HEK293 (cell line): ENCODE data around the gene MCM5.

Source experiments
- CTCF ChIA-PET: fragments of 350-600 bp; formaldehyde crosslinking; extraction: SDS; loops from one replicate; lab custom pipeline; 2021; ENCODE audit warnings: antibody characterized with exemption; lab: Yijun Ruan, JAX
- POLR2A ChIA-PET: fragments of 300-600 bp; formaldehyde crosslinking; extraction: SDS; loops from one replicate; lab custom pipeline; 2020; ENCODE audit warnings: antibody characterized with exemption, inconsistent platforms; lab: Yijun Ruan, JAX
- H3K27ac ChIP-seq: fragments of 200-500 bp; sonication (Bioruptor generic); 2 replicates; pipeline ENCODE4 v1.5.1; 2014; ENCODE audit warnings: low read depth, low read length, control low read depth, inconsistent platforms; ENCODE audit errors: extremely low read depth
- H3K36me3 ChIP-seq, 2 experiments: fragments of 200-500 bp in 1 of 2; sonication (Bioruptor generic) in 1 of 2; 1 replicate in 1 of 2; 2 replicates in 1 of 2; pipeline ENCODE4 v1.5.1; 2014 to 2017; ENCODE audit warnings: inconsistent platforms in 2 of 2, low read length in 2 of 2; ENCODE audit not compliant: control insufficient read depth in 2 of 2, insufficient read depth in 1 of 2
- H3K4me1 ChIP-seq: fragments of 200-500 bp; sonication (Bioruptor generic); 2 replicates; pipeline ENCODE4 v1.5.1; 2014; ENCODE audit warnings: mild to moderate bottlenecking, low read length, inconsistent platforms; ENCODE audit not compliant: control insufficient read depth, insufficient read depth
- H3K4me3 ChIP-seq: 2 replicates; pipeline ENCODE4 v1.5.1; 2011; ENCODE audit warnings: low read depth, mild to moderate bottlenecking, control low read depth, low read length, moderate library complexity
- H3K9me3 ChIP-seq: fragments of 200-500 bp; sonication (Bioruptor generic); 2 replicates; pipeline ENCODE4 v1.5.1; 2014; ENCODE audit warnings: low read depth, low read length, inconsistent platforms; ENCODE audit not compliant: control insufficient read depth, insufficient read depth
- FEZF1 ChIP-seq: fragments of 450-650 bp; formaldehyde crosslinking; IDR thresholded peaks from 2 replicates; pipeline ENCODE4 v1.5.1; 2016; ENCODE audit warnings: missing biosample characterization, missing genetic modification characterization
- KLF10 ChIP-seq: fragments of 450-650 bp; IDR thresholded peaks from 2 replicates; pipeline ENCODE4 v1.5.1; 2018; ENCODE audit warnings: missing biosample characterization, mild to moderate bottlenecking, missing genetic modification characterization
- SP7 ChIP-seq: fragments of 450-650 bp; formaldehyde crosslinking; IDR thresholded peaks from 2 replicates; pipeline ENCODE4 v1.5.1; 2016; ENCODE audit warnings: missing biosample characterization, missing genetic modification characterization
- ZBTB17 ChIP-seq: fragments of 450-650 bp; formaldehyde crosslinking; IDR thresholded peaks from 2 replicates; pipeline ENCODE4 v1.5.1; 2016; ENCODE audit warnings: missing biosample characterization, missing genetic modification characterization
- ZBTB21 ChIP-seq: fragments of 450-650 bp; formaldehyde crosslinking; IDR thresholded peaks from 2 replicates; pipeline ENCODE4 v1.5.1; 2017; ENCODE audit warnings: missing biosample characterization, missing genetic modification characterization
- ZNF19 ChIP-seq: fragments of 450-650 bp; formaldehyde crosslinking; IDR thresholded peaks from 2 replicates; pipeline ENCODE4; 2016; ENCODE audit warnings: missing biosample characterization, missing genetic modification characterization, low read depth
- ZNF292 ChIP-seq: fragments of 450-650 bp; formaldehyde crosslinking; IDR thresholded peaks from 2 replicates; pipeline ENCODE4 v1.5.1; 2016; ENCODE audit warnings: low read depth, missing biosample characterization, missing genetic modification characterization, borderline replicate concordance
- ZNF302 ChIP-seq: fragments of 450-650 bp; formaldehyde crosslinking; IDR thresholded peaks from 2 replicates; pipeline ENCODE4 v1.5.1; 2016; ENCODE audit warnings: missing biosample characterization, missing genetic modification characterization, low read depth
- ZNF394 ChIP-seq: fragments of 450-650 bp; formaldehyde crosslinking; IDR thresholded peaks from 2 replicates; pipeline ENCODE4 v1.5.1; 2016; ENCODE audit warnings: missing biosample characterization, missing genetic modification characterization, mild to moderate bottlenecking, moderate library complexity, borderline replicate concordance
- ZNF433 ChIP-seq: fragments of 450-650 bp; formaldehyde crosslinking; IDR thresholded peaks from 2 replicates; pipeline ENCODE4 v1.5.1; 2016; ENCODE audit warnings: missing biosample characterization, missing genetic modification characterization, low read depth
- ZNF48 ChIP-seq: fragments of 450-650 bp; formaldehyde crosslinking; IDR thresholded peaks from 2 replicates; pipeline ENCODE4 v1.5.1; 2016; ENCODE audit warnings: missing biosample characterization, missing genetic modification characterization
- TF ChIP-seq, protein P1 (sequence below): fragments of 450-650 bp; formaldehyde crosslinking; IDR thresholded peaks from 2 replicates; pipeline ENCODE4 v1.5.1; 2016; ENCODE audit warnings: missing biosample characterization, missing genetic modification characterization, low read depth
- TF ChIP-seq, protein P2 (sequence below): fragments of 450-650 bp; formaldehyde crosslinking; IDR thresholded peaks from 2 replicates; pipeline ENCODE4 v1.5.1; 2016; ENCODE audit warnings: missing biosample characterization, missing genetic modification characterization
- TF ChIP-seq, protein P3 (sequence below): fragments of 450-650 bp; formaldehyde crosslinking; optimal IDR thresholded peaks from 2 replicates; pipeline ENCODE3; 2016; ENCODE audit warnings: missing biosample characterization, mild to moderate bottlenecking, missing genetic modification characterization
- TF ChIP-seq, protein P4 (sequence below): fragments of 450-650 bp; formaldehyde crosslinking; IDR thresholded peaks from 2 replicates; pipeline ENCODE4 v1.5.1; 2016; ENCODE audit warnings: missing biosample characterization, missing genetic modification characterization
- TF ChIP-seq, protein P5 (sequence below): fragments of 450-650 bp; formaldehyde crosslinking; IDR thresholded peaks from 2 replicates; pipeline ENCODE4 v1.5.1; 2016; ENCODE audit warnings: missing biosample characterization, missing genetic modification characterization

The MCM5 gene

GRCh38 chr22:35379146-35379993, 20.6 kb upstream of the MCM5 start:
- H3K36me3 ChIP-seq, result peaks cover 0 to 16% of the 10 kb centered on the region in 2 experiments; a peak in 1 of 3 replicates
- ChIA-PET POLR2A (interaction anchor here (1.3 kb wide), 1 partner anchor 24 kb away, joined by 3 read pairs; no protein-coding TSS in a partner anchor), CTCF (interaction anchor here (1.0 to 2.4 kb wide), 3 partner anchors 20 to 567 kb away, joined by 3 to 12 read pairs (median 4); no protein-coding TSS in a partner anchor)
- no peak overlapping the region for H3K27ac ChIP-seq
- H3K4me1 ChIP-seq, result peaks cover 7% of the 10 kb centered on the region
- no peak overlapping the region for H3K4me3 ChIP-seq
- no peaks in the 10 kb centered on the region for H3K9me3 ChIP-seq
- TF ChIP-seq, protein P1, sequence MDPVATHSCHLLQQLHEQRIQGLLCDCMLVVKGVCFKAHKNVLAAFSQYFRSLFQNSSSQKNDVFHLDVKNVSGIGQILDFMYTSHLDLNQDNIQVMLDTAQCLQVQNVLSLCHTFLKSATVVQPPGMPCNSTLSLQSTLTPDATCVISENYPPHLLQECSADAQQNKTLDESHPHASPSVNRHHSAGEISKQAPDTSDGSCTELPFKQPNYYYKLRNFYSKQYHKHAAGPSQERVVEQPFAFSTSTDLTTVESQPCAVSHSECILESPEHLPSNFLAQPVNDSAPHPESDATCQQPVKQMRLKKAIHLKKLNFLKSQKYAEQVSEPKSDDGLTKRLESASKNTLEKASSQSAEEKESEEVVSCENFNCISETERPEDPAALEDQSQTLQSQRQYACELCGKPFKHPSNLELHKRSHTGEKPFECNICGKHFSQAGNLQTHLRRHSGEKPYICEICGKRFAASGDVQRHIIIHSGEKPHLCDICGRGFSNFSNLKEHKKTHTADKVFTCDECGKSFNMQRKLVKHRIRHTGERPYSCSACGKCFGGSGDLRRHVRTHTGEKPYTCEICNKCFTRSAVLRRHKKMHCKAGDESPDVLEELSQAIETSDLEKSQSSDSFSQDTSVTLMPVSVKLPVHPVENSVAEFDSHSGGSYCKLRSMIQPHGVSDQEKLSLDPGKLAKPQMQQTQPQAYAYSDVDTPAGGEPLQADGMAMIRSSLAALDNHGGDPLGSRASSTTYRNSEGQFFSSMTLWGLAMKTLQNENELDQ (tag by site-specific recombination), result no peak
- TF ChIP-seq ZNF19, result no peak
- TF ChIP-seq, protein P2, sequence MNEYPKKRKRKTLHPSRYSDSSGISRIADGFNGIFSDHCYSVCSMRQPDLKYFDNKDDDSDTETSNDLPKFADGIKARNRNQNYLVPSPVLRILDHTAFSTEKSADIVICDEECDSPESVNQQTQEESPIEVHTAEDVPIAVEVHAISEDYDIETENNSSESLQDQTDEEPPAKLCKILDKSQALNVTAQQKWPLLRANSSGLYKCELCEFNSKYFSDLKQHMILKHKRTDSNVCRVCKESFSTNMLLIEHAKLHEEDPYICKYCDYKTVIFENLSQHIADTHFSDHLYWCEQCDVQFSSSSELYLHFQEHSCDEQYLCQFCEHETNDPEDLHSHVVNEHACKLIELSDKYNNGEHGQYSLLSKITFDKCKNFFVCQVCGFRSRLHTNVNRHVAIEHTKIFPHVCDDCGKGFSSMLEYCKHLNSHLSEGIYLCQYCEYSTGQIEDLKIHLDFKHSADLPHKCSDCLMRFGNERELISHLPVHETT, result no peak
- TF ChIP-seq KLF10 (tag by site-specific recombination), result no peak

- POLR2A ChIA-PET, result interaction anchor here (0.6 to 1.9 kb wide), 5 partner anchors 9 to 65 kb away, joined by 3 to 11 read pairs (median 5); no protein-coding TSS in a partner anchor
- TF ChIP-seq ZNF394 (tag by site-specific recombination) (no peak), ZBTB17 (tag by site-specific recombination) (peak; percentile 69)
- Histone ChIP-seq H3K9me3 (no peaks in the 10 kb centered on the region), H3K4me1 (peaks cover 7% of the 10 kb centered on the region), H3K27ac (no peak overlapping the region), H3K4me3 (no peak overlapping the region), H3K36me3 (peaks cover 0 to 23% of the 10 kb centered on the region in 2 experiments; a peak in 1 of 3 replicates)
- CTCF ChIA-PET, result interaction anchor here (0.6 to 2.4 kb wide), 3 partner anchors 21 to 176 kb away, joined by 3 to 12 read pairs (median 3); no protein-coding TSS in a partner anchor
These were observed 19.9 kb upstream of the MCM5 start for GRCh38 chr22:35380013-35380412.

DNA sequence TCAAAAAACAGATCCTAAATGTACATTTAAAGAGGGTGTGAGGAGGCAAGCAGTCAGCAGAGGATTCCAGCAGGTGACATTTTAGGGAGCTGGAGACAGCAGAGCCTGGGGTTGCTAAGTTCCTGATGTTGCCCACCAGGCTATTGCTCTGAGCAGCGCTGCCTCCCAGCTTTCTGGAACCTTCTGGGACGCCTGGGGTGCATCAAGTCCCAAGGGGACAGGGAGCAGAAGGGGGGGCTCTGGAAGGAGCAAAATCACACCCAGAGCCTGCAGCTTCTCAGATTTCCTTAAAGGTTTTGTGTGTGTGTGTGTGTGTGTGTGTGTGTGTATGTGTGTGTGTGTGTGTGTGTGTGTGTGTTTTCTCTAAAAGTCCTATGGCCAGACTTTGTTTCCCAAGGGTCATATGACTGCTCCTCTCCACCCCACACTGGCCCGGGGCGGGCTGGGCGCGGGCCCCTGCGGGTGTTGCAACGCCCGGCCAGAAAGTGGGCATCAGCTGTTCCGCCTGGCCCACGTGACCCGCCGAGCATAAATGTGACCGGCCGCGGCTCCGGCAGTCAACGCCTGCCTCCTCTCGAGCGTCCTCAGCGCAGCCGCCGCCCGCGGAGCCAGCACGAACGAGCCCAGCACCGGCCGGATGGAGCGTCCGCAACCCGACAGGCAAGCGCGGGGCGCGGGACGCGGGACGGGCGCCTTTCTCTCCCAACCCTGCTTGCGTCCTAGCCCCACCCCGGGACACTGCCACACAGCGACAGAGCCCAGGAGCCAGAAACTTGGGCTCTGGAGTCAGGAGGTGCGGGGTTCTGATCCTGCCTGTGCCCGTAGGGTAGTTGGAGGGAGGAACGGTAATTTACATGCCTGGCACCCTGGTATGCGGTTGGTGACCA, 19.2 kb upstream of the MCM5 start, which contains the start of gene HMOX1:
Gene HMOX1, plus strand, starts transcription at position 560 of the 887 bp plus-strand sequence. Its CDS starts 78 bp downstream, at position 638.
- CTCF ChIA-PET, result interaction anchor here (0.6 to 2.4 kb wide), 7 partner anchors 22 to 177 kb away, joined by 3 to 12 read pairs (median 3); no protein-coding TSS in a partner anchor
- POLR2A ChIA-PET, result interaction anchor here (0.6 to 1.9 kb wide), 6 partner anchors 10 to 65 kb away, joined by 3 to 11 read pairs (median 4); no protein-coding TSS in a partner anchor
- peaks cover 7% of the 10 kb centered on the region for H3K4me1 ChIP-seq
- no peaks in the 10 kb centered on the region for H3K9me3 ChIP-seq
- peak within 1 kb of the TSS; percentile 48; the same call in 1 of the 2 replicates for H3K27ac ChIP-seq
- peaks cover 0 to 26% of the 10 kb centered on the region in 2 experiments; a peak in 1 of 3 replicates for H3K36me3 ChIP-seq
- peak within 1 kb of the TSS; percentile 55 for H3K4me3 ChIP-seq
- TF ChIP-seq, protein P3, sequence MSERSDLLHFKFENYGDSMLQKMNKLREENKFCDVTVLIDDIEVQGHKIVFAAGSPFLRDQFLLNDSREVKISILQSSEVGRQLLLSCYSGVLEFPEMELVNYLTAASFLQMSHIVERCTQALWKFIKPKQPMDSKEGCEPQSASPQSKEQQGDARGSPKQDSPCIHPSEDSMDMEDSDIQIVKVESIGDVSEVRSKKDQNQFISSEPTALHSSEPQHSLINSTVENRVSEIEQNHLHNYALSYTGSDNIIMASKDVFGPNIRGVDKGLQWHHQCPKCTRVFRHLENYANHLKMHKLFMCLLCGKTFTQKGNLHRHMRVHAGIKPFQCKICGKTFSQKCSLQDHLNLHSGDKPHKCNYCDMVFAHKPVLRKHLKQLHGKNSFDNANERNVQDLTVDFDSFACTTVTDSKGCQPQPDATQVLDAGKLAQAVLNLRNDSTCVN (tag by site-specific recombination), result peak; percentile 94
- TF ChIP-seq, protein P4, sequence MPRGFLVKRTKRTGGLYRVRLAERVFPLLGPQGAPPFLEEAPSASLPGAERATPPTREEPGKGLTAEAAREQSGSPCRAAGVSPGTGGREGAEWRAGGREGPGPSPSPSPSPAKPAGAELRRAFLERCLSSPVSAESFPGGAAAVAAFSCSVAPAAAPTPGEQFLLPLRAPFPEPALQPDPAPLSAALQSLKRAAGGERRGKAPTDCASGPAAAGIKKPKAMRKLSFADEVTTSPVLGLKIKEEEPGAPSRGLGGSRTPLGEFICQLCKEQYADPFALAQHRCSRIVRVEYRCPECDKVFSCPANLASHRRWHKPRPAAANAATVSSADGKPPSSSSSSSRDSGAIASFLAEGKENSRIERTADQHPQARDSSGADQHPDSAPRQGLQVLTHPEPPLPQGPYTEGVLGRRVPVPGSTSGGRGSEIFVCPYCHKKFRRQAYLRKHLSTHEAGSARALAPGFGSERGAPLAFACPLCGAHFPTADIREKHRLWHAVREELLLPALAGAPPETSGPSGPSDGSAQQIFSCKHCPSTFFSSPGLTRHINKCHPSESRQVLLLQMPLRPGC (tag by site-specific recombination), result no peak
- TF ChIP-seq FEZF1 (peak; percentile 72), ZNF48 (tag by site-specific recombination) (no peak), ZNF292 (no peak), ZNF433 (tag by site-specific recombination) (no peak), ZBTB21 (tag by site-specific recombination) (peak; percentile 21; the same call in 1 of the 2 replicates), KLF10 (tag by site-specific recombination) (no peak; the same call in 1 of the 2 replicates), SP7 (peak; percentile 67), ZNF302 (tag by site-specific recombination) (no peak)
- TF ChIP-seq, protein P5, sequence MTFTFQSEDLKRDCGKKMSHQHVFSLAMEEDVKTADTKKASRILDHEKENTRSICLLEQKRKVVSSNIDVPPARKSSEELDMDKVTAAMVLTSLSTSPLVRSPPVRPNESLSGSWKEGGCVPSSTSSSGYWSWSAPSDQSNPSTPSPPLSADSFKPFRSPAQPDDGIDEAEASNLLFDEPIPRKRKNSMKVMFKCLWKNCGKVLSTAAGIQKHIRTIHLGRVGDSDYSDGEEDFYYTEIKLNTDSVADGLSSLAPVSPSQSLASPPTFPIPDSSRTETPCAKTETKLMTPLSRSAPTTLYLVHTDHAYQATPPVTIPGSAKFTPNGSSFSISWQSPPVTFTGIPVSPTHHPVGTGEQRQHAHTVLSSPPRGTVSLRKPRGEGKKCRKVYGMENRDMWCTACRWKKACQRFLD (tag by site-specific recombination), result no peak
